Suprapubic skin (tissue), 4 donors: ENCODE results near the gene ROR2.

ENCODE experiments used
- CTCF ChIP-seq, 2 donors: fragments of 200-600 bp in 1 of 2; fragments of 450-650 bp in 1 of 2; sonication (generic) in 1 of 2; IDR thresholded peaks; one replicate each; pipeline ENCODE4 v1.5.1; 2016 to 2019; ENCODE audit warnings: antibody characterized with exemption in 2 of 2, mild to moderate bottlenecking in 1 of 2, moderate library complexity in 1 of 2
- EP300 ChIP-seq: sonication (generic); formaldehyde crosslinking; IDR thresholded peaks from one replicate; pipeline ENCODE4 v1.6.1; 2017; ENCODE audit warnings: antibody characterized with exemption
- POLR2A ChIP-seq, 2 donors: fragments of 450-650 bp; IDR thresholded peaks; one replicate each; pipeline ENCODE4 v1.6.1; 2017; ENCODE audit warnings: antibody characterized with exemption in 2 of 2, mild to moderate bottlenecking in 2 of 2, moderate library complexity in 2 of 2
- POLR2AphosphoS5 ChIP-seq, 3 donors: sonication (generic); formaldehyde crosslinking; IDR thresholded peaks; one replicate each; pipeline ENCODE4 v1.6.1; 2017; ENCODE audit warnings: antibody characterized with exemption in 3 of 3

- TF ChIP-seq CTCF (IDR thresholded peaks at IDR 0.05) (no peak), POLR2A (IDR thresholded peaks at IDR 0.05) (no peak), POLR2AphosphoS5 (IDR thresholded peaks at IDR 0.05) (no peak), EP300 (no peak)
Observed at GRCh38 chr9:91858213-91859030, 91.6 kb downstream of the ROR2 start.
